HG02840 (cell line): Measurements from ENCODE around the gene RNFT2.

Source experiments
- ATAC-seq: cut with Tn5 transposase; IDR thresholded peaks from one replicate; pipeline ENCODE4 v1.9.1; 2021; ENCODE audit warnings: mild to moderate bottlenecking, moderate library complexity, moderate number of reproducible peaks; ENCODE audit not compliant: unreplicated experiment, low FRiP score

RNFT2 gene

DNA sequence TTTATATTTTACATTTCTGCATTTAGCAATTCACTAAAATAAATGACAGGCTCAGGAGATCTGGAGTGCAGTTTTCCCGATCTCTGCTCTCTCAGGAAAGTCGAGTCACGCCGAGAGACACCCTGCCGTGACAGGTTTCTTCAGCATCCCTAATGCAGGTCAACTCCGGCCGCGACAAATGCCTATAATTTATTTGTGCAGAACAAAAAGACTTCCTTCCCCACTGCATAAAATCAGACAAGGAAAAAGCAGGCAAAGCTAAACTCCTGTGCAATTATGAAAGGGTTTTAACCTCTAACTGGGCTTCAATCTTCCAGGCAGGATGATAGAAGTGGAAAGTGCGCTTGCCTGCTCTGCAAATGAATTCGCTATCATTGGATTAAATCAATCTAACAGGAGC, 28.3 kb upstream of the RNFT2 start:
- ATAC-seq, result no peak

DNA sequence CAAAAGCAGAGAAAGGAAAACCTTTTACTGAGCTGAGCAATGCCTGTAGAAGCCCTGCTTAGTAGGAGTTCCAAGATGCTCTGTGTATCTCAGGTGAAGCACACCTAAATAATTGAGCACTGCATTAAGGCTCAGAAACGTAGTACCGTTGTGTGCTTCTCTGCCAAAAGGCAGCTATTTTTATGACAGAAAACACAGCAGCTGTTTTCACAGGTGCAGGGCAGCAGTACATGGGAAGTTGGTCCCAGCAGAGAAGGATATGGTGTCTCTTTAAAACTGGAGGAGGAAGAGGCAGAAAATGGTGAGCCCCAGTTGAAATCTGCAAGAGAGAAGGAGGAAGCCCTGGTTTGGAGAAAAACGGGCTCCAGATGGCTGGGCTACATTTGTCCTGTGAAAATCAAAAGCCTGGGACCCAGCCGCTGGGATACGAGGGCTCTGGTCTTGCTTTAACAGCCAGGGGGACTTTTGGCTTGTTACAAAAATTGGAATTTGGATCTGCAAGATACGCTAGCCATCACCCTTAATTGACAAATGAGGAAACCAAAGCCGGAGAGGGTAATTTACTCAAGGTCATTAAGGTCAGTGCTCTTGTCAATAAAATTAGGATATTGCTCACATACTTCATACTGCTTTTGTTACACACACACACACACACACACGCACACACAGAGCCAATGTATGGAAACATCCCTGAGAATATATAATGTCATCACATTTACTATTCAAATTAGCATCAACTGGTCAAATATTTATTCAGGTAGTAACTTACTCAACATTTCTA, 27.6 kb upstream of the RNFT2 start:
- no peak for ATAC-seq

DNA sequence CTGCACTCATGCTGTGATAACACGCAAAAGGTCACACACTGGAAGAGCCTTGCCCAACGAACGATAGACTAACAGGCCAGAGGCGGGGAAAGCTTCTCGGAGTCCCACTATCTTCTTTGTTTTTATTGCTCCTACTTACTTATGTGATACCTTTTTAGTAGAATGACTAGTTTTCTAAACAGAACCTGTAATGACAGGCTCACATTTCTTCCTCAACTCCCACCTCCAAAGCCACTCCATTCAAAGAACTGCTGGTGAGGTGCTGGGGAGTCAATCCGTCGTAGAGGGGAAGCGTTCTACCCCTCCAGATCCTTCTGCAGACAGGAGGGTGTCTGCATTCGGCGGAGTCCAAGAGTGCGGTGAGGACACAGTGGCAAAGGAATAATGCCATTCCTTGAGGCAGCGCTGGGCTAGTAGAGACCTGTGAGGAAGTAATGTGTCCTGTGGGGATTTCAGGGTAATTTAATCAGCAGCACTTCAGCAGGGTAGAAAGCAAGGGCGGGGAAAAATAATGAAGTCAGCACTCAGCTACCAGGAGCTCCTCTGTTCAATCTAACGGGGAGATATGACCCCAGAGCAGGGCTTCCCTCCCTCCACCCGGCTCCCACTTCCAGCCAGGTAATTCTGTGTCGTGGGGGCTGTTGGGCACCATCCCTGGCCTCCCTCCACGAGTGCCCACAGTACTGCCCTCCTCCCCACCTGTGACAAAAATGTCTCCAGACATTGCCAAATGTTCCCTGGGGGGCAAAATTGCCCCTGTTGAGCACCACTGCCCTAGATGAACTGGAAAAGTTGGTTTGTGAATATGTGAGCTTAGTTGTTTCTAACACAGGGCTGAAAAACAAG, 25.4 kb upstream of the RNFT2 start:
- no peak for ATAC-seq

DNA sequence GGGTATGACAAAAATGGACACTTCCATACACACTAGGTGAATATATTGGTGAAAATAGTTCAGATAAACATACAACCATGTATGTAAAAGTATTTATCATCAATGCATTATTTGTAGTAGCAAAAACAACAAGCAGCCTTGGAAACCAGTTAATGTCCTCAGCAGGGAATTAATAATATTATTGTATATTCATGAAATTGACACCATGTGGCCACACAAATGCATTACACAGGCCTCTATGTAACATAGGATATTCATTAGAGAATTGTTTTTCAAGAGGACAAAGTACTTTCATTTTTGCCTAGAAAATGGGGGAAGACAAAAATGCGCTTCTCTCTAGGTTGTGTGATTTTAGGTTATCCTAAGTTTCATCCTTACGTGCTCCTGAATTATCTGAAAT, 24.6 kb upstream of the RNFT2 start:
- no peak for ATAC-seq

DNA sequence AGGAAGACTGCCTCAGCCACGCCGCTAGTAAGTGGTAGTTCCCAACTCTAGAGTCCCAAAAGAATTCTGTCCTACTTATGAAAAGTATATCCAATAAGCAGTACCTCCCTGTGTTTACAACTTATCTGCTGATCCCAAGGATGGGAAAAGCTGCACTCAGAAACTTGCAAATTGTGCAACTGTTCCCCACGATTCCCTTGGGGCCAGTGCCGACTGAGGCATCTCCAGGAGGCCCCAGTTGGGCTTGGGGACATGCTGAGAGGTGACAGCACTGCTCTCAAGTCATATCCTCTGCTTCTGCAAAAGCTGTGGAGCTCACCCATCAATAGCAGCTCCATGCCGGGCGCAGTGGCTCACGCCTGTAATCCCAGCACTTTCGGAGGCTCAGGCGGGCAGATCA, 23.9 kb upstream of the RNFT2 start:
- ATAC-seq, result no peak

DNA sequence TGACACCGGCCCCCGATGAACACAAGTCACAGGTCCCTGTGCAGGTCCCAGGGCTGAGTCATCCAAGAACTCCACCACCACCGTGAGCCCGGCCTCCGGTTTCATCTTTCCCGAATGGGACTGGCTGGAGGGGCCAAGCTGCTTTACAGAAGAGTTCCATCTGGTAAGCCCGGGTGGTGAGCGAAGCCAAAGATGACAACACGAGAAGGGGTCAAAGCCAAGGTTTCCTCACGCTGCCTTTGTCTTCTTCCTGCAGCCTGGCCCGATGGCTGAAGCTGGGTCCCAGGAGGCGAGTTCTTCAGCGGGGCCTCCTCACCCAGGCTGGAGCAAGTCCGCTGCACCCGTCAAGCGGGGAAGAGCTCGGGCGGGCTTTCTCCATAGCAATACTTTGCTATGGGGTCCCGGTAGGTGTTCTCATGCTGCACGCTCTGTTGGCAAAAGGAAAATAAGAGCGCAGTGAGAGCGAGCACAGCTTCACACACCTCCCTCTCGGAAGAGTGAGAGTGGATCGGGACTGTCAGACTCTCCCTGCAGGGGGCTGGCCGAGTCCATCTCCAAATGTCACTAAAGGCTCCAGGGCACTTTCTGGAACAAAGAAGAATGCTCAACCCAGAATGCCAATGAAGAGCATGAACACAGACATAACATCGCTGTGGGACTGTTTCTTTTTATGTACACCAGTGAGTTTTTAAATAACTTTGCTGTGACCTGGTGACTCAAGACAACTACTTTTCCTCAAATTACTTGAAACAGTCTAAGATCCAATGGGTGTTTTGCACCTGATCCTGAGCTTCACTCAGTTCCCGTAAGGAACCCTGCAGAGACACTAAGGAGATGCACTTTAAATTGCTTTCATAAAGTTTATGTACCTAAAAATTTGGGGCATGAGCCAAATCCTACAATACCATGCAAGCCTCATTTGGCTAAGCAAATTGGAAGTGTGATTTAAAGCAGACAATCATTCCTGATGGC, 20.4 kb upstream of the RNFT2 start:
- no peak for ATAC-seq

DNA sequence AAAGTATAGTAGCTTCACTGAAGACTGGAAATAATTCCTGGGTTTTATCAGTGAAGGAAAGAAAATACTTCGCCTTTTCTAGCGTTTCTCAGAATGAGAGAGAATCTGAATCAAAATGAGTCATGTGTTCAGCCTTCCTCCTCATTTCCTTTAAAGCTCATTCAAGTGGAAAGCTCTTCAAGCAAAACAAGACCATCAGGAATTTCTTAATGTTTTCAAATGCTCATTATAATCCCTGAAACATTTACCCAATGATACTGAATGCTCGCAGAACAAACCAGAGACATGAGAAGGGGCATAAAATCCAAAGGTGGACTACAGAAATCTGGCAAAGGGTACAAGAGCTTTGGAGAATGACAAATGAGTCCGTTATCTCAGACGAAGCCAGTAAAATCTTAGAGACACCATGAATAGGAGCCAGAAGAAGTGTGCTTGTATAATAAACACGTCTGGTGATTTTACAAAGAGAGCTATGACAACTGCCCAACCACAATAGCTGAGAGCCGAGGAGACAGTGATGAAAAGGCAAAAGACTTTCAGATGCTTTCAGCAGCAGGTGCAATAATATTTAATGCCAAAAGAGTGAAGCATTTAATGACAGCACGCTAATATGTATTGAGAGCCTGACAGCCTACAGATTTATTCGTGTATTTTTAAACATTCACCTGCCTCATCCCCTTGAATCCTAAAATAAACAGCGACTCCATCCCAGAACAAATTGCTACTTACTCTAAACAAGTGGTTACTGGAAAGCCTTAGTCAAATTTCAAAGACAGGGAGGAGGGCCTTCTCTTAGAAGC, 19.3 kb upstream of the RNFT2 start:
- no peak for ATAC-seq

DNA sequence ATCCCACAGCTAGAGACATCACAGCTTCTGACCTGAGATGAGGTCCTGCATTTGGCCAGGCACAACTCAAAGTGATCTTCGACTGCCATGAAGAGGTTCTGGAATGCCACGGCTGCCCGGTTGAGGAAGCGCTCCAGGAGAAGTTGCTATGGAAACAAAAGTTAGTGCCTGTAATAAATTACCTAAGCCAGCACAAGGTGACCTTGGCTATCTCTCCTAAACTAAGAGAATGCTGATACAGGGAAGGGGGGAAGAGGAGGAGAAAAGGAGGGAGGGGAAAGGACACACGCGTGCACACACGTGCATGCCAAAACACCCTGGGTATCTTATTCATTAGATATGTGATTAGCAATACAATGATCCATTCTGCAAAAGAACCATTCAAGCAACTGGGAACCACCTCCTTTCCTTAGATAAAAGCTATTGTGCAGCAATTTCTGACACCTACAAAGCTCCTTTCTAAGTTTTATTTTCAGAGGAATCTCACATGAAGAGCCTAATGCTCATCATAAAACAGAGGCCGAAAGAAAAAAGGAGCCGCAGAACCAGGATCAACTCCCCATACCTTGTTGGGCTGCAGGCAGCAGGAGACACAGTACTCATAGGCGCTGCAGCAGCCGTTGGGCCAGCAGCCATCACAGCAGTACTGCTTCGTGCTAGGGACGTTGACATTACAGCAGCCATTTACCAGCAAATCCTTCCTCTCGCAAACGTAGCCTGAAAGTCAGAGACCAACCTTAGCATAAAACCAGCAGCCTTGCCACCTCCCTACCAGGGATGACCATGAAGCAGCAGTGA, 18.2 kb upstream of the RNFT2 start:
- ATAC-seq, result no peak

DNA sequence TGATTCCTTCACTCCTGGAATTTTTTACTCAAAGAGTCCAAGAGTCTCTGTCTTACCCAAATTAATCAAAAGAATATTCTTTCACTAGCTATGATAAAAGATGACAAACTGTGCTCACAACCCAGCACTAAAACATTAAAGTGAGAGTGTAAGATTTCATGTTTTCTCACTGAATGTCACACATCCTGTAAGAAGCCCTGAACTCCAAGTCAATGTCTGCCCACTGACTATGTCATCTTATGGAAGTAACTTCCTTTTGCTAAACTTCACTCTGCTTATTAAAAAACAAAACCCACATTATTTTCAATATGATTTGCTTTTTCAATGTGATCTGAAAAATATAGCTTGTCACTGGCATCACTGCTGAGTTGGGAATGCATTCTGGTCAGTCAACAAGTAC, 15.9 kb upstream of the RNFT2 start:
- ATAC-seq, result no peak

DNA sequence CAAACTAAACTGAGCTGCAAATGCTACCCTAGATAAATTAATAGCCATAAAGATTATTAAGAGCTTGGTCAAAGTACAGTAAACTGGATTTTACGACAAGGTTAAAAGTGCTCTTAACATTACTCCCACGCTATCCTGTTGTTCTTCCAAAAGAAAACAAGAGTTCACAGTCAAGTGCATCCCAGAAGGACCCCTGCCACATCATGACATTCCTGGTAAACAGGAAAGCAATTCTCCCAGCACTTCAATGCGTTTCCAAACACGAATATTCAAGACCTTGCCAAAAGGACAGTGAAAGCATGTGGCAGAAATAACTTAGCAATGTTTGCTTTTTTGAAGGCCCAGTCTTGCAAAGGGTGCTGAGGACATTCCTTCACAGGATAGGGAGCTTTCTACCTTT, 11.4 kb upstream of the RNFT2 start:
- ATAC-seq, result no peak

DNA sequence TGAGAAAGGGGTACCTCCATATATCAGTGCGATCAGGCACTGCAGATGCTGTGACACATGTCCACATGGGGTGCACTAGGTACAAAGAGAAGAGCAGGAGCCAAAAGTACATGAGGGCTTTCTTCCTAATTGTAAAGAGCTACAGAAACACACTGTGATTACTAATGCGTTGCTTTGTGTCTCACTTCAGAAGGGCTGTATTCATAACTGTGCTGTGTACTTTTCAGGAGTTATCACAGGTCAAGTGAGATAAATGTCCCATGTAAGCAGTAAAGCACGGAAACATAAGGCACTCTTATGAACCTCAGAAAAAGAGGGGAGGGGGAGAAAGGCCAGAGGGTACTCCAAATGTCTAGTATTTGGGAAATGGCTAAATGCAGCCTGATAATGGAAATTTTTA, 10.9 kb upstream of the RNFT2 start:
- no peak for ATAC-seq

DNA sequence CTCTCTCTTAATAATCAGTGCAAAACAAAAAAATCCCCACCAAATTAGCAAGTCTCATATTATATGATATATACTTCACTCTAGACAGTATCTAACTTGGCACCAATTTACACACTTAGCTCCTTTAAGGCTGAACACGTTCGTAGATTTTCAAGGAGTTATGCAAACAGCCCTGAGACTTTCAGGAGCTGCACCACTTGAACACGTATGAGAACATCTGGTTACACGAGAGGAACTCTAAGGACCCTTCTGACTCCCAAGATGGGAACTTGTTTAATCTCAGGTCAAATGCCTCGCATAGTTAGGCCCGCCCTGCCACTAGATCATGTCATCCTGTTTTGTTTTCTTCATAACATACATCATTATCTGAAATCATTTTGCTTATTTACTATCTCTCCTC, 10.2 kb upstream of the RNFT2 start:
- no peak for ATAC-seq

DNA sequence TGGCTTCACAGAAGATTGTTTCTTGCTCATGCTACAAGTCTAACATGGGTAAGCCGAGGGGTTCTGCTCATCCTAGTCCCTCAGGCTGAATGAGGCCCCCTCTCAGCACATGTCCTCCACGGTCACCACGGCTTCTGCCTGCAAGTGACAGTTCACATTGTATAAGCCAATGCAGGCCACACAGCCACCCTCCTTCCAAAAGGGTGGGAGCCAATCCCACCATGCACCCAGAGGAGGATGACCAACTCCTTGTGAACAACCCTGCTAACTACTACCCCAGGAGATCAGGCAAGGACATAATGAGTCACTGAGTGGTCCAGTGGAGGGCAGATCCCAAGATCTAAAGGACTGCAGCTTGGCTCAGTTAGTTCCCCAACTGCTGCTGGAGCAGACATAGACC, 6.3 kb upstream of the RNFT2 start:
- no peak for ATAC-seq

DNA sequence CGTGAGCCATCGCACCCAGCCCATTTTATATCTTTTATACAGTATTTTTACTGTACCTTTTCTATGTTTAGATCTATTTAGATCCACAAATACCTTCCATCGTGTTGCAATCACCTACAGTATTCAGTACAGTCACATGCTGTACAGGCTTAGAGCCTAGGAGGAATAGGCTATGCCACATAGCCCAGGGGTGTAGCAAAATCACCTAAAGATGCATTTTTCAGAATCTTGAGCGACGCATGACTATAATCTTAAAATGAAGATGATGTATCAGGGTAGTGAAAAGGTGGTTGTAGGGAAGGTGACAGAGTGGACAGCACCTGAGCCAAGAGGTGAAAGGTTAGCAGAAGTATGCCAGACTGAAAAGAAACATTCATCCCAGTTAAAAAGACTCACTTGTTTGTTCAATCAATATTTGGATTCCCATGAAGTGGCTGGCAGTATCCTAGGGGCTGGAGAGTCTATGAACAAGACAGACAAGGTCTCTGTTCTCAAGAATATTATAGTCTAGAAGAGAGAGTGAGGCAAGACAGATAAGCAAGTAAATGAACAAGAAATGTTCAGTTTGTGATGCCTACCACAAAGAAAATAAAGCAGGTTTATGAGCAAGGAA, 3.9 kb upstream of the RNFT2 start:
- no peak for ATAC-seq

DNA sequence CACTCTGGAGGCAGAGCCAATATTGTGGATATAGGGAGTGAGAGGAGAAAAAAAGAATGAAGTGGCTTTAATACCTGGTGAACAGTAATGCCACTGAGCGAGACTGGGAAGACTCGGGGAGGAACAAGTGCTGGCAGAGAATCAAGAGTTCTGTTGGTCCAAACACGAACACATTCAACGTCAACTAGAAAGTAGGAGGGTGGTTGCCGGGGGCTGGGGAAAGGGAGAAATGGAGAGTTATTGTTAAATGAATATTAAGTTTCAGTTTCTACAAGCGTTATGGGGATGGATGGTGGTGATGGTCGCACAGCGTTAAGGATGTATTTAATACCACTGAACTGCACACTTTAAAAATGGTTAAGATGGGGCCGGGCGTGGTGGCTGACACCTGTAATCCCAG, 3.0 kb upstream of the RNFT2 start:
- no peak for ATAC-seq

DNA sequence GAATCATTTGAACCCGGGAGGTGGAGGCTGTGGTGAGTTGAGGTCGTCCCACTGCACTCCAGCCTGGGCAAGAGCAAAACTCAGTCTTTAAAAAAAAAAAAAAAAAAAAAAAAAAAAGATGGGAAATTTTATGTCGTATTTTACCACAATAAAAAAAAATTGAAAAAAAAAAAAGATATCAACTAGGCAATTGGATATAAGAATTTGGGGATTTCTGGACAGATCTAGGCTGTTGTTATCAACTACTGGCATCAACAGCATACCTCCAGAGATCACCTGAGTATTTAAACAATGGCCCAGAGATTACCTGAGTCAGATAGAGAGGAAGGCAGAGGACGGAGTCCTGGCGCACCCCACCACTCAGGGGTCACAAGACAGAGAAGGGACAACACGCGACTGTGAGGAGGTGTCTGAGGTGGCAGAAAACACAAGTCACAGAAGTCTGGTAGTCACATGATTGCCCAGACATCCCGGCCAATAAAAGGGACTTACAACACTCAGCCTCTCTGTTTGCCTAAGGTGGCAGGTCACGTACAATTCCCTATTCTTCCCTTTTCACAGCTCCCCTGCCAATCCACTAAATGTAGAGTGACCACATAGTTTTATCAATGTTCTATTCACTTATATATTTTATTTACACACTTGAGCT, 2.0 kb upstream of the RNFT2 start:
- ATAC-seq, result no peak

DNA sequence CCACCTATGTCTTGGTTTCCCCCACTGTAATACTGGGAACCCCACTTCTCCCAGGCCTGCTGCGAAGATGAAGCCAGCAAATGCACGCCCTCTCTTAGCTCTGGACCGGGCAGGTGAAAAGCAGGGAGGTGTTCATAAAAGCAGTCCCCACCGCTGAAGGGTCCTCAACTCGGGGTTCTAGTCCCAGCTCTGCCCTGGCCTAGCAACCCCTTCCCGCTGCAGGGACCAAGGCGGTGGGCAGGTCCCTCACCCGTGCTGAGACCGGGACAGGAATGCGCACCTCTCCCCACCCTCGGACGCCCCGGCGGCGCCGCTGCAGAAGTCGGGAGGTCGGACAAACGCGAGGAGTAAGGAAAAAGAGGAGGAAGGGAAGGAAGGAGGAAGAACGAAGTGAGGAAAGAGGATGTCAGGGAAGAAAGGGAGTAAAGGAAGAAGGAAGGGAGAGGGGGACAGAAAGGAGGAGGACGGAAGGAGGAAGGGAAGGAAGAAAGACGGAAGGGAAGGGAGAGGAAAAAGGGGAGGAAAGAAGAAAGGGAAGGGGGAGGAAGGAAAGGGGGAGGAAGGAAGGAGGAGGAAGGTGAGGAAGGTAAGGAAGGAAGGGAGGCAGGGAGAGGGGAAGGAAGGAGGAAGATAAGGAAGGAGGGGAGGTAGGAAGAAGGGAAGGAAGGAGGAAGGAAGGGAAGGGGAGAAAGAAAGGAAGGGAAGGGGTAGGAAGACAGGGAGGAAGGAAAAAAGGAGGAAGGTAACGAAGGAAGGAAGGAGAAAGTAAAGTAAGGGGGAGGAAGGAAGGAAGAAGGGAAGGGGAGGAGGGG, 947 bp upstream of the RNFT2 start:
- ATAC-seq, result no peak
